Duodenal mucosa (tissue), 2 donors: ENCODE measurements around the gene FASTKD1.
"Not testable (repeated sequence)": the region's sequence is repeated elsewhere in the genome, so short reads cannot be mapped to it uniquely, and the experiment has no call there.

Source experiments
- H3K27ac ChIP-seq: one replicate; pipeline ENCODE4 v1.7.0; 2013; ENCODE audit warnings: low read depth, low read length
- H3K27me3 ChIP-seq, 2 donors: one replicate each; pipeline ENCODE4 v1.7.0; 2013; ENCODE audit warnings: low read length in 2 of 2, control low read depth in 1 of 2; ENCODE audit not compliant: insufficient read depth in 2 of 2, control insufficient read depth in 1 of 2
- H3K36me3 ChIP-seq, 2 donors: one replicate each; pipeline ENCODE4 v1.7.0; 2013; ENCODE audit warnings: low read length in 2 of 2, control low read depth in 1 of 2; ENCODE audit not compliant: insufficient read depth in 2 of 2, control insufficient read depth in 1 of 2
- H3K4me1 ChIP-seq, 2 donors: one replicate each; pipeline ENCODE4 v1.7.0; 2013; ENCODE audit warnings: low read length in 2 of 2, control low read depth in 1 of 2; ENCODE audit not compliant: insufficient read depth in 2 of 2, control insufficient read depth in 1 of 2
- H3K4me3 ChIP-seq, 2 donors: one replicate each; pipeline ENCODE4 v1.7.0; 2013; ENCODE audit warnings: low read length in 2 of 2, low read depth in 1 of 2
- H3K9ac ChIP-seq, 2 donors: one replicate each; pipeline ENCODE4 v1.7.0; 2013; ENCODE audit warnings: low read length in 2 of 2, low read depth in 1 of 2
- H3K9me3 ChIP-seq, 2 donors: one replicate each; pipeline ENCODE4 v1.7.0; 2013; ENCODE audit warnings: low read length in 2 of 2, control low read depth in 1 of 2; ENCODE audit not compliant: control insufficient read depth in 1 of 2

The FASTKD1 gene, protein sequence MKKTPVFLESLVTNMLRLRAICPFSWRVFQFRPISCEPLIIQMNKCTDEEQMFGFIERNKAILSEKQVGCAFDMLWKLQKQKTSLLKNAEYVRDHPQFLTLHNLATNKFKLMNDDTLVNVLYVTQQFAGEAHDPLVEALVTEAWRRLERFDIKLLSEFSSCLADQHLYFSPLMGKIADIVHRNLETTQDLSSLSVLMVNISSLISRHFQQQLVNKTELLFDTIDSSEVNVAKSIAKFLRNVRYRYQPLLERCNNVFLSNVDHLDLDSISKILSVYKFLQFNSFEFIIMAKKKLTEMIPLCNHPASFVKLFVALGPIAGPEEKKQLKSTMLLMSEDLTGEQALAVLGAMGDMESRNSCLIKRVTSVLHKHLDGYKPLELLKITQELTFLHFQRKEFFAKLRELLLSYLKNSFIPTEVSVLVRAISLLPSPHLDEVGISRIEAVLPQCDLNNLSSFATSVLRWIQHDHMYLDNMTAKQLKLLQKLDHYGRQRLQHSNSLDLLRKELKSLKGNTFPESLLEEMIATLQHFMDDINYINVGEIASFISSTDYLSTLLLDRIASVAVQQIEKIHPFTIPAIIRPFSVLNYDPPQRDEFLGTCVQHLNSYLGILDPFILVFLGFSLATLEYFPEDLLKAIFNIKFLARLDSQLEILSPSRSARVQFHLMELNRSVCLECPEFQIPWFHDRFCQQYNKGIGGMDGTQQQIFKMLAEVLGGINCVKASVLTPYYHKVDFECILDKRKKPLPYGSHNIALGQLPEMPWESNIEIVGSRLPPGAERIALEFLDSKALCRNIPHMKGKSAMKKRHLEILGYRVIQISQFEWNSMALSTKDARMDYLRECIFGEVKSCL

GRCh38 chr2:169573160-169573973 is at the start of gene FASTKD1:
Gene FASTKD1 (minus strand): TSS chr2:169573865. CDS start chr2:169572029, 1,836 bp downstream.
- H3K27ac ChIP-seq: peak within 1 kb of the TSS; percentile 61

DNA sequence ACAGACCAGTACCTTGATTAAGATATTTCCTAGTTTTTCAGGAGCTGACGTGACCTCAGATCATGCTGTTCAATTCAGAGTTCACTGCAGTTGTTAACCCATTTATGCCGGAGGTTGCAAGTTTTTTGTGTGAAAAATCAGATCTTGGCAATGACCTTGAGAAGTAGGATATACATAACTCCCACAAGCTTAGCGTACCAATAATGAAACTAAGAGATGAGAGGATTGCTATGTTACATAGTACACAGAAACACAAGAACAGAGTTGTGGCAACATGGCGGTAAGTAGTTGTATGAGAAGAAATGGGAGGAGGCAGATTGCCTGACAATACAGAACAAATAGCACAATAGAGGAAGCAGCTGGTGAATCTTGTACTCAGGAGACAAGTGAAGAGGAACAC is 49.6 kb upstream of the FASTKD1 start:
- Histone ChIP-seq H3K4me1 (no peaks in the 10 kb centered on the region), H3K27me3 (no peaks in the 10 kb centered on the region), H3K36me3 (peaks cover 7 to 28% of the 10 kb centered on the region in 2 donors), H3K27ac (no peak overlapping the region), H3K4me3 (no peak overlapping the region), H3K9me3 (no peaks in the 10 kb centered on the region), H3K9ac (no peak overlapping the region)

More at GRCh38 chr2:169573160-169573973, at the start of gene FASTKD1:
- Histone ChIP-seq H3K27me3 (no peaks in the 10 kb centered on the region), H3K9ac (peak within 1 kb of the TSS; percentile 73 to 76), H3K36me3 (peaks cover 0 to 7% of the 10 kb centered on the region in 2 donors), H3K9me3 (no peaks in the 10 kb centered on the region), H3K4me1 (peaks cover 7 to 10% of the 10 kb centered on the region in 2 donors), H3K4me3 (peak within 1 kb of the TSS; percentile 88 to 97)

GRCh38 chr2:169620509-169620908 is 46.8 kb upstream of the FASTKD1 start:
- H3K9me3 ChIP-seq: no peaks in the 10 kb centered on the region
- H3K9ac ChIP-seq: no peak overlapping the region
- no peaks in the 10 kb centered on the region for H3K27me3 ChIP-seq
- H3K4me1 ChIP-seq: no peaks in the 10 kb centered on the region
- no peak overlapping the region for H3K27ac ChIP-seq
- peaks cover 8 to 29% of the 10 kb centered on the region in 2 donors for H3K36me3 ChIP-seq
- no peak overlapping the region for H3K4me3 ChIP-seq

DNA sequence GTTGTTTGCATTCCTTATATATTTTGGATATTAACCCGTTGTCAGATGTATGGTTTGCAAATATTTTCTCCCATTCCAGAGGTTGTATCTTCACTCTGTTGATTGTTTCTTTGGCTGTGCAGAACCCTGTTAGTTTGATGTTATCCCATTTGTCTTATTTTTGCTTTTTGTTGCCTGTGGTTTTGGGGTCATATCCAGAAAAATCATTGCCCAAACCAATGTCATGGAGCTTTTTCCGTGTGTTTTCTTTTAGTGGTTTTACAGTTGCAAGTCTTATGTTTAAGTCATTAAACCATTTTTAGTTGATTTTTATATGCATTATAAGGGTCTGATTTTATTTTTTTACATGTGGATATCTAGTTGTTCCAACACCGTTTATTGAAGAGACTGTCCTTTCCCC is 46.3 kb upstream of the FASTKD1 start:
- Histone ChIP-seq H3K4me3 (no peak overlapping the region), H3K27me3 (no peaks in the 10 kb centered on the region), H3K4me1 (no peaks in the 10 kb centered on the region), H3K9me3 (no peaks in the 10 kb centered on the region), H3K27ac (no peak overlapping the region), H3K9ac (no peak overlapping the region), H3K36me3 (peaks cover 12 to 34% of the 10 kb centered on the region in 2 donors)

DNA sequence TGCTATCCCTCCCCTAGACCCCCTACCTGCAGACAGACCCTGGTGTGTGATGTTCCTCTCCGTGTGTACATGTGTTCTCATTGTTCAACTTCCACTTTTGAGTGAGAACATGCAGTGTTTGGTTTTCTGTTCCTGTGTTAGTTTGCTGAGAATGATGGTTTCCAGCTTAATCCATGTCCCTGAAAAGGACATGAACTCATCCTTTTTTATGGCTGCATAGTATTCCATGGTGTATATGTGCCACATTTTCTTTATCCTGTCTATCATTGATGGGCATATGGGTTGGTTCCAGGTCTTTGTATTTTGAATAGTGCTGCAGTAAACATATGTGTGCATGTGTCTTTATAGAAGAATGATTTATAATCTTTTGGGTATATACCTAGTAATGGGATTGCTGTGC is 42.3 kb upstream of the FASTKD1 start:
- not testable (repeated sequence) for H3K27me3 ChIP-seq, H3K9me3 ChIP-seq, H3K4me3 ChIP-seq, H3K4me1 ChIP-seq, H3K27ac ChIP-seq, H3K9ac ChIP-seq
- peaks cover 10 to 42% of the 10 kb centered on the region in 2 donors for H3K36me3 ChIP-seq

DNA sequence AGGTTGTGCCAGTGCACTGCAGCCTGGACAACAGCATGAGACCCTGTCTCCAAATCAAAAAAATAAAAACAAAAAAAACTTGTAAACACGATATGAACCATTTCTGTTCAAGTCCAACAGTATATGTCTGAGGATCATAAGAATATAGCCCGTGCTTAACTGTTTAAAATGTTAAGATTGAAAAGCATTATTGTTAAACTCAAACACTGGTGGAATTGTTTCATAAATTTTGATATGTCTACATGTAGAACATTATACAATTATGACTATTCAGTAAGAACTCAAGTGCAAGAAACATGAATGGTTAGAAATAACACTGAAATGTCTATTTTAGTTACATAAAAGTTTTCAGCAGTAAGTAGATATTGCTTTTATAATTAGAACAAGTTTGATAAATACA is 40.2 kb upstream of the FASTKD1 start:
- Histone ChIP-seq H3K4me1 (no peaks in the 10 kb centered on the region), H3K9ac (no peak overlapping the region), H3K27ac (no peak overlapping the region), H3K36me3 (peaks cover 17 to 59% of the 10 kb centered on the region in 2 donors), H3K4me3 (no peak overlapping the region), H3K9me3 (no peaks in the 10 kb centered on the region), H3K27me3 (no peaks in the 10 kb centered on the region)

GRCh38 chr2:169609264-169609663 is 35.6 kb upstream of the FASTKD1 start:
- Histone ChIP-seq H3K27ac (no peak overlapping the region), H3K27me3 (no peaks in the 10 kb centered on the region), H3K9me3 (no peaks in the 10 kb centered on the region), H3K9ac (no peak overlapping the region), H3K4me1 (no peaks in the 10 kb centered on the region), H3K4me3 (no peak overlapping the region), H3K36me3 (peaks cover 15 to 61% of the 10 kb centered on the region in 2 donors)

DNA sequence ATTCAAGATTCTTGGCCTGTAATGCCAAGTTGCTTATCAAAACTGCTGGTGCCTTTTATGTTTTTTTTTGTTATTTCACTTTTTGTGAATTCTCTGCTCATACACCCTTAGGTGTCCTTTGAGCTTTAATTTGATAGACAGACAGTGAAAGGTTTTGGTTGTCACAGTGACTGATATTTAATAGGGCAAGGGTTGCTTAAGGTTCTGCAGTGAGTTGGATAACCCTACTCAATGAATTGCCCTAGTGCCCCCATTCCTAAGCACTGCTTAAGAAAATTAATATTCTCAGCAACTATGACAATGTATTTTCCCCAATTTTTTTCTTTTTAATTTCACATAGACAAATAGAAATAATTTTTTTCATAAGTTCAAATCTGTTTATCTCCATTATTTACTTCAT is 25.9 kb upstream of the FASTKD1 start:
- Histone ChIP-seq H3K9me3 (no peaks in the 10 kb centered on the region), H3K36me3 (no peaks in the 10 kb centered on the region), H3K27me3 (no peaks in the 10 kb centered on the region), H3K4me1 (no peaks in the 10 kb centered on the region), H3K4me3 (no peak overlapping the region), H3K27ac (no peak overlapping the region), H3K9ac (no peak overlapping the region)

- H3K4me3 ChIP-seq: no peak overlapping the region
- H3K4me1 ChIP-seq: no peaks in the 10 kb centered on the region
- H3K27me3 ChIP-seq: no peaks in the 10 kb centered on the region
- H3K9me3 ChIP-seq: no peaks in the 10 kb centered on the region
- no peaks in the 10 kb centered on the region for H3K36me3 ChIP-seq
- H3K9ac ChIP-seq: no peak overlapping the region
- H3K27ac ChIP-seq: no peak overlapping the region
These were observed 25.3 kb upstream of the FASTKD1 start for GRCh38 chr2:169598982-169599381.
